ENCODE measurements around the gene NAA10. TPM values are rescaled to one million over a fixed set of nuclear protein-coding genes. Genes with fewer than 3 reads are reported as not detected.

The NAA10 gene
- total and polyA plus RNA-seq, 4 donors: 33.1 to 146 (median 104) TPM

DNA sequence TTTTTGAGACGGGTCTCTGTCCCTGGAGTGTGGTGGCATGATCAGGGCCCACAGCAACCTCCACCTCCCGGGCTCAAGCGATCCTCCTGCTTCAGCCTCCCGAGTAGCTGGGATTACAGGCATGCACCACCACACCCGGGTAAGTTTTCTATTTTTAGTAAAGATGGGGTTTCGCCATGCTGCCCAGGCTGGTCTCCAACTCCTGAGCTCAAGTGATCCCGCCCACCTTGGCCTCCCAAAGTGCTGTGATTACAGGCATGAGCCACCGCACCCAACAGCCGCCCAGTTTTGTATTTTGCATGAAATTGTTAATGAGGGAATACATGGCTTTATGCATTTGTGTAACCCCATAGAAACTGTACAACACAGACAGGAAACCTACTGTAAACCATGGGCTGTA, 6.0 kb downstream of the NAA10 start:
- H3K36me3 ChIP-seq (ENCODE audit: control insufficient read depth in 4 of 4, insufficient read depth in 4 of 4, low read length in 4 of 4): peaks cover 0 to 11% (median 4%) of the 10 kb centered on the region in 4 donors
- TF ChIP-seq, protein P1, sequence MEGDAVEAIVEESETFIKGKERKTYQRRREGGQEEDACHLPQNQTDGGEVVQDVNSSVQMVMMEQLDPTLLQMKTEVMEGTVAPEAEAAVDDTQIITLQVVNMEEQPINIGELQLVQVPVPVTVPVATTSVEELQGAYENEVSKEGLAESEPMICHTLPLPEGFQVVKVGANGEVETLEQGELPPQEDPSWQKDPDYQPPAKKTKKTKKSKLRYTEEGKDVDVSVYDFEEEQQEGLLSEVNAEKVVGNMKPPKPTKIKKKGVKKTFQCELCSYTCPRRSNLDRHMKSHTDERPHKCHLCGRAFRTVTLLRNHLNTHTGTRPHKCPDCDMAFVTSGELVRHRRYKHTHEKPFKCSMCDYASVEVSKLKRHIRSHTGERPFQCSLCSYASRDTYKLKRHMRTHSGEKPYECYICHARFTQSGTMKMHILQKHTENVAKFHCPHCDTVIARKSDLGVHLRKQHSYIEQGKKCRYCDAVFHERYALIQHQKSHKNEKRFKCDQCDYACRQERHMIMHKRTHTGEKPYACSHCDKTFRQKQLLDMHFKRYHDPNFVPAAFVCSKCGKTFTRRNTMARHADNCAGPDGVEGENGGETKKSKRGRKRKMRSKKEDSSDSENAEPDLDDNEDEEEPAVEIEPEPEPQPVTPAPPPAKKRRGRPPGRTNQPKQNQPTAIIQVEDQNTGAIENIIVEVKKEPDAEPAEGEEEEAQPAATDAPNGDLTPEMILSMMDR (IDR thresholded peaks at IDR 0.05; ENCODE audit: control extremely low read depth, extremely low read depth): no peak
- no peak for ATAC-seq (ENCODE audit: insufficient read depth, low FRiP score)
- peaks cover 0 to 32% (median 4%) of the 10 kb centered on the region in 5 donors for H3K4me1 ChIP-seq (ENCODE audit: control insufficient read depth in 5 of 5, insufficient read depth in 5 of 5, low read length in 5 of 5)
- WGBS, 2 donors: 25 to 49% methylated on average over 8 to 9 of the region's 9 CpGs
- H3K4me3 ChIP-seq: no peak overlapping the region
- DNase-seq: no peak
- peaks cover 0 to 3% (median 0%) of the 10 kb centered on the region in 4 donors for H3K9me3 ChIP-seq (ENCODE audit: control insufficient read depth in 4 of 4, insufficient read depth in 3 of 4, low read length in 3 of 4)
- no peak overlapping the region for H3K27ac ChIP-seq (ENCODE audit: low read depth in 1 of 2, low read length in 1 of 2)
- no peaks in the 10 kb centered on the region for H3K27me3 ChIP-seq (ENCODE audit: control insufficient read depth in 3 of 3, insufficient read depth in 3 of 3, low read length in 2 of 3)
- no peak overlapping the region for H3K9ac ChIP-seq (ENCODE audit: insufficient read depth in 1 of 2, low read length in 2 of 2)

DNA sequence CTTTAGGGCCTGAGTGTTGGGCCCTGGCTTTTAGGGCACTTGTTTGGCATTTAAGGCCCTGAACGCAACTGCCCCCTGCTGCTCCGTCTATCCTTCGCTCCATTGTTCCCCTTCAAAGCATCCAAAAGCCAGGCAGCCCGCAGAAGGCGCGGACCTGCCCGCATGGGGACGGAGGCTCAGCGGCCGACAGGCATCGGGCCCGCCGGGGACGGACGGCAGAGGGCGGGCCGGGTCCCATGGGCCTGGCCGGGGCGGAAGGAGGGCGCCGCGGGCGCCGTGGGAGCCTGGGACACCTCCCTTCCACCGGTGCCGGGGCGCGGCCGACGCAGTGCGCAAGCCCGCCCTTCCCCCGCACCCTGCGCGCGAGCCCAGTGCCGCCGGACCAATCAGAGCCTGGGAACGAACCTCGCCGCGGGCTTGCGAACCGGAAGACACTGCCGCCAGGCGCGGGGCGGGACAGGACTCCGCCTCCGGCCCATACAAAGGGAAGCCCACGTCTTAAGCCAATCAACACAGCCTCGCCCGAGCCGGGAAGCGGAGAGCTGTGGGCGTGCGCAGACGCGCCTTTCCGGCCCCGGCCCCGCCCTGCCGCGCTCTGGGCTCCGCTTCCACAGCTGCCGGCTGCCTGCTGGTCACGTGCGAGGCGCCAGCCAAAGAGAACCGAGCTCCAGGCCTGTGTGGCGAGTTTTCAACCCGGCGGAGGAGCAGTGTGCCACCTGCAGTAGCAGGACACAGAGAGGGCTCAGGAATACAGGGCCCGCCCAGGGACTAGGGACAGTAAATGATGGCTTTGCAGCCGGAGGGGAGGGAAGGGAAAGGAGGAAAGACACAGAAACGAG, 6.7 kb downstream of the NAA10 start:
- peak; percentile 88 for ATAC-seq (ENCODE audit: insufficient read depth, low FRiP score)
- WGBS, 2 donors: 0 to 12% methylated on average over 37 to 76 of the region's 76 CpGs
- peaks cover 0 to 29% (median 6%) of the 10 kb centered on the region in 5 donors for H3K4me1 ChIP-seq (ENCODE audit: control insufficient read depth in 5 of 5, insufficient read depth in 5 of 5, low read length in 5 of 5)

DNA sequence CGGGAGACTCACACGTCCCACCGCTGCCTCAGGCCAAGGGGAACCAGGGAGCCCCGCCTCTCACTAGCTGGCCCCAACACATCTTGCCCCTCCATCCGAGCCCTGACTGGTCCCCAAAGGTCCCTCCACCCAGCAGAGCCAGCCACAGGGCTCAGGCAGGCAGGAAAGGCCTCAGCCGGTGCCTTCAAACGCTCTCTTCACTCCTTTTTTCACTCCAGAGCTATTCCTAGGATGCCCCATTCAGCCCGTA, 7.2 kb downstream of the NAA10 start:
- Histone ChIP-seq H3K4me1 (ENCODE audit: control insufficient read depth in 5 of 5, insufficient read depth in 5 of 5, low read length in 5 of 5) (peaks cover 0 to 29% (median 8%) of the 10 kb centered on the region in 5 donors), H3K36me3 (ENCODE audit: control insufficient read depth in 4 of 4, insufficient read depth in 4 of 4, low read length in 4 of 4) (peaks cover 0 to 11% (median 4%) of the 10 kb centered on the region in 4 donors), H3K9ac (ENCODE audit: insufficient read depth in 1 of 2, low read length in 2 of 2) (peak overlapping the region; percentile 46 to 82), H3K9me3 (ENCODE audit: control insufficient read depth in 4 of 4, insufficient read depth in 3 of 4, low read length in 3 of 4) (peaks cover 0 to 3% (median 0%) of the 10 kb centered on the region in 4 donors), H3K27me3 (ENCODE audit: control insufficient read depth in 3 of 3, insufficient read depth in 3 of 3, low read length in 2 of 3) (no peaks in the 10 kb centered on the region), H3K27ac (ENCODE audit: low read depth in 1 of 2, low read length in 1 of 2) (peak overlapping the region; percentile 95 to 96), H3K4me3 (peak overlapping the region; percentile 49)
- DNase-seq: no peak
- TF ChIP-seq, protein P1 (IDR thresholded peaks at IDR 0.05; ENCODE audit: control extremely low read depth, extremely low read depth): no peak
- 0 to 14% methylated on average over 4 to 8 of the region's 8 CpGs for WGBS, 2 donors
- no peak for ATAC-seq (ENCODE audit: insufficient read depth, low FRiP score)

More for the DNA sequence above, 6.7 kb downstream of the NAA10 start:
- DNase-seq: peak; percentile 96 to 99 (median 98)
- Histone ChIP-seq H3K9me3 (ENCODE audit: control insufficient read depth in 4 of 4, insufficient read depth in 3 of 4, low read length in 3 of 4) (peaks cover 0 to 3% (median 0%) of the 10 kb centered on the region in 4 donors), H3K27me3 (ENCODE audit: control insufficient read depth in 3 of 3, insufficient read depth in 3 of 3, low read length in 2 of 3) (no peaks in the 10 kb centered on the region), H3K9ac (ENCODE audit: insufficient read depth in 1 of 2, low read length in 2 of 2) (peak overlapping the region; percentile 37 to 82), H3K27ac (ENCODE audit: low read depth in 1 of 2, low read length in 1 of 2) (peak overlapping the region; percentile 95 to 96), H3K36me3 (ENCODE audit: control insufficient read depth in 4 of 4, insufficient read depth in 4 of 4, low read length in 4 of 4) (peaks cover 0 to 11% (median 4%) of the 10 kb centered on the region in 4 donors), H3K4me3 (peak overlapping the region; percentile 49)
- TF ChIP-seq, protein P1 (IDR thresholded peaks at IDR 0.05; ENCODE audit: control extremely low read depth, extremely low read depth): no peak

Data from lung (tissue), 12 donors.